ENCODE data around the gene PRDM16.

Gene PRDM16

GRCh38 chr1:3335754-3336640 lies 267.0 kb downstream of the PRDM16 start:
- TF ChIP-seq CTCF (IDR thresholded peaks at IDR 0.05; ENCODE audit: low read depth, low read length), result no peak

GRCh38 chr1:3336641-3337630 lies 267.9 kb downstream of the PRDM16 start:
- no peak for DNase-seq (ENCODE audit: low read depth in 2 of 2)
- H3K4me3 ChIP-seq (replicated peaks in 1 of 2; ENCODE audit: low read depth in 2 of 2, low read length in 2 of 2), result no peak overlapping the region
- no peak for TF ChIP-seq CTCF (IDR thresholded peaks at IDR 0.05; ENCODE audit: low read depth, low read length)

More at GRCh38 chr1:3335754-3336640, 267.0 kb downstream of the PRDM16 start:
- H3K4me3 ChIP-seq (replicated peaks in 1 of 2; ENCODE audit: low read depth in 2 of 2, low read length in 2 of 2), result no peak overlapping the region
- no peak for DNase-seq (ENCODE audit: low read depth in 2 of 2)

- no peak for TF ChIP-seq CTCF (IDR thresholded peaks at IDR 0.05; ENCODE audit: low read depth, low read length)
- no peak for DNase-seq (ENCODE audit: low read depth in 2 of 2)
Measured at GRCh38 chr1:3337798-3338724, 269.1 kb downstream of the PRDM16 start.

GRCh38 chr1:3338725-3339070 lies 269.7 kb downstream of the PRDM16 start:
- H3K4me3 ChIP-seq (replicated peaks in 1 of 2; ENCODE audit: low read depth in 2 of 2, low read length in 2 of 2), result no peak overlapping the region
- no peak for TF ChIP-seq CTCF (IDR thresholded peaks at IDR 0.05; ENCODE audit: low read depth, low read length)
- DNase-seq (ENCODE audit: low read depth in 2 of 2), result no peak

More at GRCh38 chr1:3337798-3338724, 269.1 kb downstream of the PRDM16 start:
- no peak overlapping the region for H3K4me3 ChIP-seq (replicated peaks in 1 of 2; ENCODE audit: low read depth in 2 of 2, low read length in 2 of 2)

GRCh38 chr1:3339856-3340255 lies 270.9 kb downstream of the PRDM16 start:
- no peak for TF ChIP-seq CTCF (IDR thresholded peaks at IDR 0.05; ENCODE audit: low read depth, low read length)
- no peak overlapping the region for H3K4me3 ChIP-seq (replicated peaks in 1 of 2; ENCODE audit: low read depth in 2 of 2, low read length in 2 of 2)
- DNase-seq (ENCODE audit: low read depth in 2 of 2), result no peak

Data from cardiac fibroblast (primary cell).